ENCODE results near the gene MOB3A. TPM values are rescaled to one million over a fixed set of nuclear protein-coding genes. Genes with fewer than 3 reads are reported as not detected.
A peak's percentile ranks its signal among the peaks of the same experiment; 100 is the strongest.

The MOB3A gene
- total and polyA plus RNA-seq, 2 experiments from 2014 or later, result 2.9 to 5.9 TPM

DNA sequence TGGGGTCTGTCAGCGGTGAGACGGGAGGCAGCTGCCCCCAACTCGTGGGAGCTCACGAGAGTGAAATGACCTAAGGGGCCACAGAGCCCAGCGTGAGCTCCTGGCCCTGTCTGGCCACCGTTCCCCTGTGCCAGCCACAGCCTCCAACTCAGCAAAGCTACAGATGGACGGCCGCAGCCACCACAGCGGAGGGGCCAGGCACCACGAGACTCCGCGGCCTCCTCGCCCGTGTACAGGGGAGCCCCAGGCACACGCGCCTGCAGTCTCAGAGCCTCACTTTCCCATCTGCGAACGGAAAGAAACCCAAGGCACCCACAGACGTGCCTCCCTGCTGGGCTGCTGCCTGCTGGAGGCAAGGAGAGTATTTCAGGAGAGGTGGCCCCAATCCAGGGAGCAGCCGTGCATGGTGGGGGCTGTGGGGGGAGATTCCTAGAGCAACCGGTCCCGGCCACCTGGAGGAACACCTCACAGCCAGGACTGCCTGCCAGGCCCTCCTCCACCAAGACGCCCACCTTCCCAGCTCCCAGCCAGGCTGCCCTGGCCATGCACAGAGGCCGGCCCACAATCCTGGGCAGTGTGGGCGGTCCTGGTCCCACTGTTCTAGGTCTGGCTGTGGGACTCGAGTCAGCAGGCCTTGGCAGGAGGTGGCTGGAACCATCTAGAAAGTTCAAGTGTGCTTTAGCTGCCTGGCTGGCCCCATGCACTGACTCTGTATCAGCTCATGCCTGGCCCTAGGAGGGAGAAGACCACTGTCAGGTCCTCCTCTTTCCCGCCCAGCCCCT is 47.0 kb downstream of the MOB3A start (continued):
- TF ChIP-seq, protein P1, sequence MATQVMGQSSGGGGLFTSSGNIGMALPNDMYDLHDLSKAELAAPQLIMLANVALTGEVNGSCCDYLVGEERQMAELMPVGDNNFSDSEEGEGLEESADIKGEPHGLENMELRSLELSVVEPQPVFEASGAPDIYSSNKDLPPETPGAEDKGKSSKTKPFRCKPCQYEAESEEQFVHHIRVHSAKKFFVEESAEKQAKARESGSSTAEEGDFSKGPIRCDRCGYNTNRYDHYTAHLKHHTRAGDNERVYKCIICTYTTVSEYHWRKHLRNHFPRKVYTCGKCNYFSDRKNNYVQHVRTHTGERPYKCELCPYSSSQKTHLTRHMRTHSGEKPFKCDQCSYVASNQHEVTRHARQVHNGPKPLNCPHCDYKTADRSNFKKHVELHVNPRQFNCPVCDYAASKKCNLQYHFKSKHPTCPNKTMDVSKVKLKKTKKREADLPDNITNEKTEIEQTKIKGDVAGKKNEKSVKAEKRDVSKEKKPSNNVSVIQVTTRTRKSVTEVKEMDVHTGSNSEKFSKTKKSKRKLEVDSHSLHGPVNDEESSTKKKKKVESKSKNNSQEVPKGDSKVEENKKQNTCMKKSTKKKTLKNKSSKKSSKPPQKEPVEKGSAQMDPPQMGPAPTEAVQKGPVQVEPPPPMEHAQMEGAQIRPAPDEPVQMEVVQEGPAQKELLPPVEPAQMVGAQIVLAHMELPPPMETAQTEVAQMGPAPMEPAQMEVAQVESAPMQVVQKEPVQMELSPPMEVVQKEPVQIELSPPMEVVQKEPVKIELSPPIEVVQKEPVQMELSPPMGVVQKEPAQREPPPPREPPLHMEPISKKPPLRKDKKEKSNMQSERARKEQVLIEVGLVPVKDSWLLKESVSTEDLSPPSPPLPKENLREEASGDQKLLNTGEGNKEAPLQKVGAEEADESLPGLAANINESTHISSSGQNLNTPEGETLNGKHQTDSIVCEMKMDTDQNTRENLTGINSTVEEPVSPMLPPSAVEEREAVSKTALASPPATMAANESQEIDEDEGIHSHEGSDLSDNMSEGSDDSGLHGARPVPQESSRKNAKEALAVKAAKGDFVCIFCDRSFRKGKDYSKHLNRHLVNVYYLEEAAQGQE (IDR thresholded peaks at IDR 0.05; ENCODE audit: unreplicated experiment), result no peak
- TF ChIP-seq CREB1 (CRISPR knock-in tag; IDR thresholded peaks at IDR 0.05; ENCODE audit: low read depth), result no peak
- no peak for TF ChIP-seq POLR2AphosphoS5 (IDR thresholded peaks at IDR 0.05; ENCODE audit: low read depth)
- TF ChIP-seq EZH2 (IDR thresholded peaks at IDR 0.05; ENCODE audit: low read depth, unreplicated experiment), result no peak
- no peak for TF ChIP-seq NANOG (IDR thresholded peaks at IDR 0.05; ENCODE audit: borderline replicate concordance)
- TF ChIP-seq JUNB (IDR thresholded peaks at IDR 0.05; ENCODE audit: unreplicated experiment), result no peak
- TF ChIP-seq, protein P2, sequence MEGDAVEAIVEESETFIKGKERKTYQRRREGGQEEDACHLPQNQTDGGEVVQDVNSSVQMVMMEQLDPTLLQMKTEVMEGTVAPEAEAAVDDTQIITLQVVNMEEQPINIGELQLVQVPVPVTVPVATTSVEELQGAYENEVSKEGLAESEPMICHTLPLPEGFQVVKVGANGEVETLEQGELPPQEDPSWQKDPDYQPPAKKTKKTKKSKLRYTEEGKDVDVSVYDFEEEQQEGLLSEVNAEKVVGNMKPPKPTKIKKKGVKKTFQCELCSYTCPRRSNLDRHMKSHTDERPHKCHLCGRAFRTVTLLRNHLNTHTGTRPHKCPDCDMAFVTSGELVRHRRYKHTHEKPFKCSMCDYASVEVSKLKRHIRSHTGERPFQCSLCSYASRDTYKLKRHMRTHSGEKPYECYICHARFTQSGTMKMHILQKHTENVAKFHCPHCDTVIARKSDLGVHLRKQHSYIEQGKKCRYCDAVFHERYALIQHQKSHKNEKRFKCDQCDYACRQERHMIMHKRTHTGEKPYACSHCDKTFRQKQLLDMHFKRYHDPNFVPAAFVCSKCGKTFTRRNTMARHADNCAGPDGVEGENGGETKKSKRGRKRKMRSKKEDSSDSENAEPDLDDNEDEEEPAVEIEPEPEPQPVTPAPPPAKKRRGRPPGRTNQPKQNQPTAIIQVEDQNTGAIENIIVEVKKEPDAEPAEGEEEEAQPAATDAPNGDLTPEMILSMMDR (conservative IDR thresholded peaks at IDR 0.05; ENCODE audit: low read depth in 2 of 2), result no peak

DNA sequence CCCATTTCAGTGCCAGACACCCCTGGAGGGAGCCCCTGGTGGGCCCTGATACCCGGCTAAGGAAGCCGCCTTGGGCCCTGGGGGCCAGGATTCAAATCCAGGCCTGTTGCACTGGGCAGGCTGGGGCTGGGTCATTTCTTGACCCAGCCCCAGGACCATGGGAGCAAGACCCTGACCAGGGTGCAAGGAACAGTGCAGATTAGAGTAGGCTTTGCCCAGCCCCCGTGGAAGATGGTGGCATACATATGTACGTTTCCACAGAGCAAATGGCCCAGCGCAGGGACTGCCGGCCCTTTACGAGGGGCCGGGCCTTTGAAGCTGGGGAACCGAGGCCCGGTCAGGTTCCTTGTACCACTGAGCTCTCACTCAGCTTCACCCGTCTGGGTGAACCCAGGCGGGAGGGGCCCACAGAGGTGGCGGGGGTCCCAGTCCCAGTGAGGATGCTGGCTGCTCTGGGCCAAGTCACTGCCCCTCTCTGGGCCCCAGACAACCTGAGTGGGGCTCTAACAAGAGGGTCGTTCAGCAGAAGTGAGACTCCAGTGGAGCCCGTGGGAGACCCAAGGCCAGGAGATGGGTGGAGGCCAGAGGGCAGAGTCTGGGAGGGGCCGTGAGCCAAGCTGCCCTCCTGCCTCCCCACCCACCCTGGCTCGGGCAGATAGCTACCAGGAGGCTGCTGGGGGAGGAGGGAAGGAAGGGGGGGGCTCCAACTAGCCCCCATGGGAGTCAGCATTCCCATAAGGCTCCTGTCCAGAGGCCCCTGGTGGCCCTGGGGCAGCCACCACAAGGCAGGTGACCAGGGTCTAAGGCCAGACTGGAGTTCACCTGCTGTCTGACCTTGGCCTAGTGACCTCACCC is 47.8 kb downstream of the MOB3A start:
- H3K4me3 ChIP-seq, result no peak overlapping the region
- Mint-ChIP-seq H3K9me3 (no peaks in the 10 kb centered on the region), H3K27me3 (ENCODE audit: insufficient read depth, low read depth, poor library complexity) (peaks cover 14% of the 10 kb centered on the region), H3K4me3 (no peak overlapping the region), H3K4me1 (peaks cover 6% of the 10 kb centered on the region; the same call in 2 of the 3 replicates), H3K36me3 (ENCODE audit: low read depth) (peaks cover 3% of the 10 kb centered on the region; the same call in 2 of the 3 replicates), H3K27ac (no peak overlapping the region)
- ATAC-seq (no peak), DNase-seq (ENCODE audit: low spot score) (no peak)
- no peaks in the 10 kb centered on the region for H3K27me3 ChIP-seq (ENCODE audit: insufficient read depth)
- 0 out of 2 replicates have a peak, but pooled peaks cover 7% of the 10 kb centered on the region for H3F3A ChIP-seq (replicated peaks; ENCODE audit: low read depth)
- H3K27ac ChIP-seq (ENCODE audit: low read depth), result 0 out of 2 replicates have a peak overlapping the region, but pooled peaks have one; percentile 19
- no peak overlapping the region; the same call in 1 of the 2 replicates for H3K4me2 ChIP-seq
- H2AFZ ChIP-seq, result no peak overlapping the region
- H3K36me3 ChIP-seq (ENCODE audit: insufficient read depth), result no peaks in the 10 kb centered on the region; the same call in 1 of the 2 replicates
- peaks cover 10% of the 10 kb centered on the region for H4K20me1 ChIP-seq (replicated peaks; ENCODE audit: insufficient read depth)
- H3K79me2 ChIP-seq (replicated peaks; ENCODE audit: insufficient read depth), result peaks cover 29% of the 10 kb centered on the region
- H3K9me2 ChIP-seq (ENCODE audit: insufficient read depth), result no peaks in the 10 kb centered on the region
- H3K4me1 ChIP-seq (ENCODE audit: insufficient read depth), result peaks cover 4% of the 10 kb centered on the region; the same call in 1 of the 2 replicates
- no peak for TF ChIP-seq POLR2AphosphoS5 (IDR thresholded peaks at IDR 0.05; ENCODE audit: low read depth)
- no peak for TF ChIP-seq NANOG (IDR thresholded peaks at IDR 0.05; ENCODE audit: borderline replicate concordance)
- no peak for TF ChIP-seq EZH2 (IDR thresholded peaks at IDR 0.05; ENCODE audit: low read depth, unreplicated experiment)
- TF ChIP-seq, protein P1 (IDR thresholded peaks at IDR 0.05; ENCODE audit: unreplicated experiment), result no peak
- no peak for TF ChIP-seq EZH2phosphoT487 (IDR thresholded peaks at IDR 0.05; ENCODE audit: unreplicated experiment)
- no peak for TF ChIP-seq ZNF331 (CRISPR knock-in tag; IDR thresholded peaks at IDR 0.05; ENCODE audit: low read depth)
